Measurements from ENCODE around the gene ATP6V1D. TPM values are rescaled to one million over a fixed set of nuclear protein-coding genes. Genes with fewer than 3 reads are reported as not detected.

Gene ATP6V1D
- total RNA-seq, 1 experiment from 2014 or later: 77.4 TPM

DNA sequence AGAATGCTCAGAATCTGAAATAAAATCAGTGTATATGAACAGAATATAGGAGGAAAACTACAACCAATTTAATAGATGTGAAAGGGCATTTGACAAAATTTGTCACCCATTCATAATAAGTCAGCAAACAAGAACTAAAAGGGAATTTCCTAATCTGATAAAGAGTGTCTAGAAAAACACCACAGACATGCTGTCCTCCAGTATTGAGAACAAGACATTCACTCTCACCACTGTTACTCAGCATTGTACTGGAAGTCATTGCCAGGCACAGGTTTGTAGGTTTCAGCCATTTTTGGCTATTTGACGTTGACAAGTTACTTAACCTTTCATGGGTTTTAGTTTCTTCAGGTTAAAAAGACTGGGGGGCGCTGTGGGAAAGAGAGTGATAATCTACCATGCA is 13.7 kb upstream of the ATP6V1D start:
- POLR2A ChIA-PET: no interaction called here
- H3K27me3 ChIP-seq (replicated peaks; ENCODE audit: control insufficient read depth, insufficient read depth, low read length): no peaks in the 10 kb centered on the region
- Mint-ChIP-seq H3K4me1 (ENCODE audit: low read depth, unreplicated experiment) (no peaks in the 10 kb centered on the region), H3K4me3 (ENCODE audit: unreplicated experiment) (no peak overlapping the region), H3K36me3 (ENCODE audit: insufficient read depth, unreplicated experiment) (peaks cover 94% of the 10 kb centered on the region), H3K27me3 (ENCODE audit: insufficient read depth, unreplicated experiment) (no peaks in the 10 kb centered on the region), H3K9me3 (ENCODE audit: unreplicated experiment) (no peaks in the 10 kb centered on the region), H3K27ac (ENCODE audit: unreplicated experiment) (no peak overlapping the region)
- CTCF ChIA-PET: no interaction called here
- no peak for DNase-seq
- no peak overlapping the region for H3K4me3 ChIP-seq (ENCODE audit: low read depth, low read length)
- TF ChIP-seq, protein P1, sequence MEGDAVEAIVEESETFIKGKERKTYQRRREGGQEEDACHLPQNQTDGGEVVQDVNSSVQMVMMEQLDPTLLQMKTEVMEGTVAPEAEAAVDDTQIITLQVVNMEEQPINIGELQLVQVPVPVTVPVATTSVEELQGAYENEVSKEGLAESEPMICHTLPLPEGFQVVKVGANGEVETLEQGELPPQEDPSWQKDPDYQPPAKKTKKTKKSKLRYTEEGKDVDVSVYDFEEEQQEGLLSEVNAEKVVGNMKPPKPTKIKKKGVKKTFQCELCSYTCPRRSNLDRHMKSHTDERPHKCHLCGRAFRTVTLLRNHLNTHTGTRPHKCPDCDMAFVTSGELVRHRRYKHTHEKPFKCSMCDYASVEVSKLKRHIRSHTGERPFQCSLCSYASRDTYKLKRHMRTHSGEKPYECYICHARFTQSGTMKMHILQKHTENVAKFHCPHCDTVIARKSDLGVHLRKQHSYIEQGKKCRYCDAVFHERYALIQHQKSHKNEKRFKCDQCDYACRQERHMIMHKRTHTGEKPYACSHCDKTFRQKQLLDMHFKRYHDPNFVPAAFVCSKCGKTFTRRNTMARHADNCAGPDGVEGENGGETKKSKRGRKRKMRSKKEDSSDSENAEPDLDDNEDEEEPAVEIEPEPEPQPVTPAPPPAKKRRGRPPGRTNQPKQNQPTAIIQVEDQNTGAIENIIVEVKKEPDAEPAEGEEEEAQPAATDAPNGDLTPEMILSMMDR (IDR thresholded peaks at IDR 0.05; ENCODE audit: insufficient read depth in 1 of 2, low read depth in 1 of 2, low read length in 1 of 2, severe bottlenecking in 1 of 2, unreplicated experiment in 1 of 2): no peak
- BruUV-seq (replicated peaks): no TSS peak
- no peaks in the 10 kb centered on the region for H3K4me1 ChIP-seq
- no peaks in the 10 kb centered on the region for H3K9me3 ChIP-seq
- H3K36me3 ChIP-seq (ENCODE audit: control insufficient read depth, insufficient read depth, low read length): peaks cover 4% of the 10 kb centered on the region
- intact Hi-C loops (cut with micrococcal nuclease; ENCODE audit: unreplicated experiment): no loop called here

DNA sequence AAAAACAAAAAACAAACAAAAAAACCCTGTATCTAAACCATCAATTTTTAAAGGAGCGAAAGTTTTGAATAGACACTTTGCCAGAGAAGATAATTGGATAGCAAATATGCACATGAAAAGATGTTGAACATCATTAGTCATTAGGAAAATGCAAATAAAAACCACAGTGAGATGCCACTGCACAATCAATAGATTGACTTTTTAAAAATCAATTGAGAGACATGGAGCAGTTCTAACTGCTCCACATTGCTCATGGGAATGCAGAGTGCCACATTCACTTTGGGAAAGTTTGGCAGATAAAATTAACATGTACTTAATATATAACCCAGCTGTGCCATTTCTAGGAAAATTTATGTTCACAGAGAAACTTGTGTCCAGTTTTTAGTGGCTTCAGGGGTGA is 13.2 kb upstream of the ATP6V1D start:
- Mint-ChIP-seq H3K27ac (ENCODE audit: unreplicated experiment) (no peak overlapping the region), H3K4me1 (ENCODE audit: low read depth, unreplicated experiment) (no peaks in the 10 kb centered on the region), H3K27me3 (ENCODE audit: insufficient read depth, unreplicated experiment) (no peaks in the 10 kb centered on the region), H3K36me3 (ENCODE audit: insufficient read depth, unreplicated experiment) (peaks cover 95% of the 10 kb centered on the region), H3K9me3 (ENCODE audit: unreplicated experiment) (no peaks in the 10 kb centered on the region), H3K4me3 (ENCODE audit: unreplicated experiment) (no peak overlapping the region)
- TF ChIP-seq, protein P1 (IDR thresholded peaks at IDR 0.05; ENCODE audit: insufficient read depth in 1 of 2, low read depth in 1 of 2, low read length in 1 of 2, severe bottlenecking in 1 of 2, unreplicated experiment in 1 of 2): no peak
- Histone ChIP-seq H3K27me3 (replicated peaks; ENCODE audit: control insufficient read depth, insufficient read depth, low read length) (no peaks in the 10 kb centered on the region), H3K4me3 (ENCODE audit: low read depth, low read length) (no peak overlapping the region), H3K9me3 (no peaks in the 10 kb centered on the region), H3K36me3 (ENCODE audit: control insufficient read depth, insufficient read depth, low read length) (peaks cover 4% of the 10 kb centered on the region), H3K4me1 (no peaks in the 10 kb centered on the region)
- no peak for DNase-seq
- ChIA-PET CTCF (no interaction called here), POLR2A (no interaction called here)
- intact Hi-C loops (cut with micrococcal nuclease; ENCODE audit: unreplicated experiment): no loop called here
- no TSS peak for BruUV-seq (replicated peaks)

DNA sequence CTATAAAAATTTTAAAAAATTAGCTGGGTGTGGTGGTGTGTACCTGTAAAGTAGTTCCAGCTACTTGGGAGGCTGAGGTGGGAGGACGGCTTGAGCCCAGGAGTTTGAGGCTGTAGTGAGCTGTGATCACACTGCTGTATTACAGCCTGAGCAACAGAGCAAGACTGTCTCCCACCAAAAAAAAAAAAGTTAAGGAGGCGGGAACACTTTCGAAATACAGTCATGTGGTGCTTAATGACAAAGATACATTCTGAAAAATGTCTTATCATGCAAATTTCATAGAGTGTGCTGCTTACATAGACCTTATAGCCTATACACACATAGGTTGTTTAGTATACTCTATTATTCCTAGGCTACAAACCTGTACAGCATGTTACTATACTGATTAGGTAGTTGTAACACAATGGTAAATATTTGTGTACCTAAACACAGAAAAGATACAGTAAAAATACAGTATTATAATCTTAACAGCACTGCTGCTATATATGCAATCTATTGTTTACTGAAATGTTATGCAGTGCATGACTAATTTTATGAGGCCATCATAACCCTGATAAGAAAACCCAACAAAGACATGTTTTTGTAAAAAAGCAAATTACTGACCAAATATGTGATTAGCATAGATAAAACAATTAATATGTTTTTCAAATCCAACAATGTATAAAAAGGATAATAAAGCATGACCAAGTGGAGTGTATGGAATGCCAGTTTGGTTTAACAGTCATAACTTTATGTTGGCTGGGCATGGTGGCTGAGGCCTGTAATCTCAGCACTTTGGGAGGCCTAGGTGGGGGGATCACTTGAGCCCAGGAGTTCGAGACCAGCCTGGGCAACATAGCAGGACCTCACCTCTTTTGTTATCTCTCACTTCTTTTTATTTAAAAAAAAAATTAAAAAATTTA is 11.9 kb upstream of the ATP6V1D start:
- Histone ChIP-seq H3K9me3 (no peaks in the 10 kb centered on the region), H3K4me1 (no peaks in the 10 kb centered on the region), H3K4me3 (ENCODE audit: low read depth, low read length) (no peak overlapping the region), H3K27me3 (replicated peaks; ENCODE audit: control insufficient read depth, insufficient read depth, low read length) (no peaks in the 10 kb centered on the region), H3K36me3 (ENCODE audit: control insufficient read depth, insufficient read depth, low read length) (no peaks in the 10 kb centered on the region; the same call in none of the 2 replicates)
- H3K36me3 Mint-ChIP-seq (ENCODE audit: insufficient read depth, unreplicated experiment): peaks cover 95% of the 10 kb centered on the region
- no peaks in the 10 kb centered on the region for H3K4me1 Mint-ChIP-seq (ENCODE audit: low read depth, unreplicated experiment)
- CTCF ChIA-PET: no interaction called here
- no peak for DNase-seq
- intact Hi-C loops (cut with micrococcal nuclease; ENCODE audit: unreplicated experiment): no loop called here
- TF ChIP-seq, protein P1 (IDR thresholded peaks at IDR 0.05; ENCODE audit: insufficient read depth in 1 of 2, low read depth in 1 of 2, low read length in 1 of 2, severe bottlenecking in 1 of 2, unreplicated experiment in 1 of 2): no peak
- H3K9me3 Mint-ChIP-seq (ENCODE audit: unreplicated experiment): no peaks in the 10 kb centered on the region
- no peak overlapping the region for H3K4me3 Mint-ChIP-seq (ENCODE audit: unreplicated experiment)
- BruUV-seq (replicated peaks): no TSS peak
- H3K27me3 Mint-ChIP-seq (ENCODE audit: insufficient read depth, unreplicated experiment): no peaks in the 10 kb centered on the region
- H3K27ac Mint-ChIP-seq (ENCODE audit: unreplicated experiment): no peak overlapping the region
- POLR2A ChIA-PET: no interaction called here
